DOHH2 (cell line): Measurements from ENCODE around the gene NTF4.
"Not testable (repeated sequence)": the region's sequence is repeated elsewhere in the genome, so short reads cannot be mapped to it uniquely, and the experiment has no call there.

Source experiments
- CTCF ChIP-seq: fragments of 200-600 bp; sonication (generic); IDR thresholded peaks from one replicate; pipeline ENCODE4 v1.5.1; 2014; ENCODE audit warnings: antibody characterized with exemption, mild to moderate bottlenecking, low read depth, low read length; ENCODE audit not compliant: poor library complexity, severe bottlenecking
- EZH2phosphoT487 ChIP-seq: fragments of 200-600 bp; sonication (generic); IDR thresholded peaks from 2 replicates; pipeline ENCODE4 v1.6.1; 2017; ENCODE audit warnings: borderline replicate concordance, mild to moderate bottlenecking, antibody characterized with exemption, low read length, moderate library complexity, mixed read lengths

DNA sequence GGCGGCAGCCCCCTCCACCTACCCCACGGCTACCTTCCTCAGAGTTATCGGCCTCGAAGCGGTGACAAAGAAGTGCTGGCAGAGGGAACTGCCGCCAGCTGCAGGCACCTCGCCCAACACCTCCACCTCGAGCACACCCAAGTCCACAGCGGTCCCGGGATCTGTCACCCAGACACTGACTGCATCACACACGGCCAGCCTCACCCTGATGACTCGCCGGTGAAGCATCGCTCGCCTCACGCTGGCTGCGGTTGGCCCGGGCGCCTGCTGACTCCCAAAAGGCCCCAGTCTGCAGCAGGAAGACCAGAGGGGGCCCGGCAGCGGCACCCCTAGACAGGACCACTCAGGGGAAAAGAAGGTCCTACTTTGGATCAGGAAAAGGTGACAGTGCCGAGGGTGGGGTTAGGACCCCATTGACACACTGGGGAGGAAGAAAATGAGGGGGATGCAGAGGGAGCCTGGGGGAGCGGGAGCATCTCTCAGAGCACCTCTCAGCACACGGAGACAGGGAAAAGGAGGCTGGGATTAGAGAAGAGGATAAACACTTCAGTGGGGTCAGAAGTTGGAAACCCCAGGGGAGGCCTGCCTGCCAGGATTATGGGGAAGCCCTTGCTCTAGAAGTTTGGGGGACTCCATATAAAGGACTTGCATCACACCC, 14.1 kb downstream of the NTF4 start:
- not testable (repeated sequence) for TF ChIP-seq CTCF, EZH2phosphoT487
